Hindlimb muscle (tissue), 1 donor: Measurements from ENCODE around the gene MRTO4. TPM values are rescaled to one million over a fixed set of nuclear protein-coding genes. Genes with fewer than 3 reads are reported as not detected.
"Not testable (repeated sequence)": the region's sequence is repeated elsewhere in the genome, so short reads cannot be mapped to it uniquely, and the experiment has no call there.

Source experiments
- DNase-seq: peaks from one replicate; pipeline ENCODE4 v3.0.0-alpha.2; 2013
- polyA plus RNA-seq: library from polyadenylated mRNA; unstranded; fragments of 120-200 nt; gene quantifications from one replicate; pipeline ENCODE4 v1.2.1, GENCODE V29; 2013; ENCODE audit not compliant: insufficient read length

MRTO4 gene
- polyA plus RNA-seq, 1 donor: 29.1 TPM

DNA sequence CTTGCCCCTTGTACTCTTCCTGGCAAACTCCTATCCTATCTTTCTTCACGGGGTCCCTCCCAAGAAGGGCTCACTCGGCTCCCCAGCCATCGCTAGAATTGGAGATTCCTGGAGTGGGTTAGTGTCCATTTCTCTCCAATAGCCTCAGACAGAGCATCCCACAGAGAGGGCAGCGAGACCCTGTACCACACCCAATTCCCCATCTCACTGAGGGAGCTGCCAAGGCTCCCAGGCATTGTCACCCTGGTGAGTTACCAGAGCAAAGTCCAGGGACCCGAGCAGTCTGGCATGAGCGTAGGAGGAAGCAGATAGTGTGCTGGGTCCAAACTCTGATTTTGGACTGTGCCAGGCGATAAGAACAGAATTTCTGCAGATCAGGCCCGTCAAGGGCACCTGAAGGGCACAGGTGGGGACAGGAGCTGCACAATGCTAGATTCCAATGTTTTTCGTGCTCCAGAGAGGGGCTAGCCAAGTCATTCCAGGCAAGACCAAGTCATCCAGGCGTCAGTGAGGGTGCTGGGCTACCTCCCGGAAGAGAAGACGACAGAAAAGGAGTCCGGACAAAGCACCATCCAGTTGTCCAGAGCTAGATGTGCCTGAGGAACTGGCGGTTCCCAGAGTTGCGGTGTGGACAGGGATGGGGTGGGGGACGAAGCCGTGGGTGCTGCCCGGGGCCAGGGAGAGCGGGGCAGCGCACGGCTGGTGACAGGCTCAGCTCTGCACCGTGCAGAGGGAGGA lies 21.7 kb downstream of the MRTO4 start:
- DNase-seq: no peak

DNA sequence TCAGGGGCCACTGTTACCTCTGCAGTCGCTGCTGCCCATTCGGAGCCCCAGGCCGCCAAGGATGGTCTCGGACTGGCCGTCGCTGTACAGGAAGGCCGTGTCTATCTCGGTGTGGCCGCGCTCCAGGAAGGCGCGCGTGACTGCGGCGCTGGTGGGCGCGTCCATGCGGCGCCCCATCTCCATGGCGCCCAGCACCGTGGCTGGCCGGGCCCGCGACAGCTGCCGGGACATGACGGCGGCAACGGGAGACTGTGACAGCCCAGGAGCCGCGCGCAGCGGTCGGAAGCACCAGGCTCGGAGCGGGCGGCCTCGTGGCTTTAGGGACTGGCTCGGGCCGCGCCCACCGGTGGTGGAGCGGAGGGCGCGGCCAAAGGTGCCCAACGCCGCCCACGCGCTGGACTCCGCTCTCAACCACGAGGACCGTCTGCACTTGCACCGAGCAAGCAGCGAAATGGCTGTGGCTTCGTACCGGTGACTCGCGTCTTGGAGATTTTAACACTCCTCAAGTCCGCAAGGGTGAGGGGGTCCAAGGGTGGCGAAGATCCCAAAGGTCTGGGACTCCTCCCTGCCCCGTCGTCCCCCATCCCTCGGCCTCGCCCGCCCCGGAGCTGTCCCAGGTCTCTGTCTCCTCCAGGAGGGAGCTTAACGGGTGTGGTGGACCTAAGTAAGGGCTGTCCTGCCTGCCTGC lies 22.4 kb downstream of the MRTO4 start:
- DNase-seq: not testable (repeated sequence)

DNA sequence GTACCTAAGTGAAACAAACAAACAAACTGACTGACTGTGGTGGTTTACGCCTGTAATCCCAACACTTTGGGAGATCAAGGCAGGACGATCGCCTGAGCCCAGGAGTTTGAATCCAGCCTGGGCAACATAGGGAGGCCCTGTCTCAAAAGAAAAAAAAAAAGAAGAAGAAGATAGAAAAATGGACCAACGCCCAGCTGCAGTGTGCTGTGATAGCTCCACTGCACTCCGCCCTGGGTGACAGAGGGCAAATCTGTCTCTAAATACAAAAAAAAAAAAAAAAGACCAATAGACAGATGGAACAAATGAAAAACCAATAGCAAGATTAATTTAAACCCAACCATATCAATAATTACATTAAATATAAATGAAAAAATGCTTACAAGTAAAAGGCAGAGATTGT lies 23.0 kb downstream of the MRTO4 start:
- DNase-seq: no peak

DNA sequence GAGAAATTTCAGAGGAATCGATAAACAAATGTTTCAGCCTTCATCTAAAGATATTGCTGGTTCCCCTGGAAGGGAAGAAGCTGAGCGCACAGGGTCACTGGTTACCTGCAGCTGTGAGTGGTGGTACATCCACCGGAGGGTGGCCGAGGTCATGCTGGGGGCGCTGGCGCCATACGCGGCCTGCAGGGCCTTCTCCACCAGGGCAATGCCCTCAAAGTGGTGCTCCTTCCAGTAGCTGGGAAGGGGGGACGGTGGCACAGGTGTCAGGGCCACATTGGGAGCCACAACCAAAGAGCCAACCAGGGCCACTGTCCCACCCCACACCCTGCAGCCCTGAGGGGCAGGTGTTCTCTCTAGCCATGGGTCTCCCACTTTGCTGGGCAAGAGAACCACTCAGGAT lies 32.3 kb downstream of the MRTO4 start:
- DNase-seq: no peak

DNA sequence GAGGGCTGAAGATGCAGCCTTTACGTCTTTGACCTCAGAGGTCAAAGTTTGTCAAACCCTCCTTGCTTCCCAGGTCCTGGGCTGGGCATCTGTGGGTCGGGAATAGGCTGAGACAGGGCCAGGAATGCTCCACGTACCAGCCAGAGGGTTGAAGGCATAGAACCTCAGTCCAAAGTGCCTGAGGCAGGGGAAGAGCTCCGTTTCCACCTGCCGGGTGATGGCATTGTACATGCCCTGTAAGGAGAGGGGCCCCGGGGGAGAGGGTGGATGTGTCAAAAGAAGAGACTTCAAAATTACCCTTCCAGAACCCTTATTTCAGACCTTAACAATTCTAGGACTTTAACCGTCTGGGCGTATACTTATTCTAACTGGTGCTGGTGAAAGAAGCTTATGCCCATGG lies 33.3 kb downstream of the MRTO4 start:
- DNase-seq: no peak

DNA sequence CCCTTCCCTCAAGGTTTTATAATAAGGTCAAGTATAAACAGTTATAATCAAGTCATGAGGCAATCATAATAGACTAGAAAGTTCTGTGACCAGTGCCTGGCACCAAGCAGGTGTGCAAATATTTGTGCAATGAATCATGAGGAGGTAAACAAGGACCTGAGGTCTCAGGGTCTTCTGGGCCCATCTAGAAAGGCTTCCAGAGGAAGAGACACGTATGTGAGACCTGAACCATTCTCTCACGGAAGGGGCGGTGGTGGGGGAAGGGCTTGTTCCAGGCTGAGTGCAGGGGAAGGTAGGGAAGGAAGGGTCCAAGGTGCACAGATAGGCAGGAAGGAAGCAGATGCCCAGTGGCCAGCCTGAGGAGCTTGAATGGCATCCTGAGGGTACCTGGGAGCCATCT lies 33.8 kb downstream of the MRTO4 start:
- not testable (repeated sequence) for DNase-seq

DNA sequence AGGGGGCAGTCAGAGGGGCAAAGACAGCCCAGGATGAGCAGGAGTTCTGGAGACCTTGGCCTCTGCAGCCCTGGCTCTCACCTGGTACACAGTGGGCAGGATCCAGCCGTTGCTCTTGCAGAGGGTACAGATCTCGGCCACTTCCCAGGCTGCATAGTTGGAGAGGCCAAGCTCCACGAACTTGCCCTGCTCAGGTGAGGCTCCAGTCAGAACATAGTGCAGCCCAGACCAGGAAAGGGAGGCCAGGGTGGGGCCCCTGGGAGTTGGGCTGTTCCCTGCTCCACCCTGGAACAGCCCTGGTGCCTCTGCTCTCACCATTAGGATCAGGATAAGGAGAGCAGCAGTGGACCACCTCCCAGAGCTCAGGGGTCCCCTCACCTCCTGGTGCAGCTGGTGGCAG lies 34.2 kb downstream of the MRTO4 start:
- DNase-seq: not testable (repeated sequence)

DNA sequence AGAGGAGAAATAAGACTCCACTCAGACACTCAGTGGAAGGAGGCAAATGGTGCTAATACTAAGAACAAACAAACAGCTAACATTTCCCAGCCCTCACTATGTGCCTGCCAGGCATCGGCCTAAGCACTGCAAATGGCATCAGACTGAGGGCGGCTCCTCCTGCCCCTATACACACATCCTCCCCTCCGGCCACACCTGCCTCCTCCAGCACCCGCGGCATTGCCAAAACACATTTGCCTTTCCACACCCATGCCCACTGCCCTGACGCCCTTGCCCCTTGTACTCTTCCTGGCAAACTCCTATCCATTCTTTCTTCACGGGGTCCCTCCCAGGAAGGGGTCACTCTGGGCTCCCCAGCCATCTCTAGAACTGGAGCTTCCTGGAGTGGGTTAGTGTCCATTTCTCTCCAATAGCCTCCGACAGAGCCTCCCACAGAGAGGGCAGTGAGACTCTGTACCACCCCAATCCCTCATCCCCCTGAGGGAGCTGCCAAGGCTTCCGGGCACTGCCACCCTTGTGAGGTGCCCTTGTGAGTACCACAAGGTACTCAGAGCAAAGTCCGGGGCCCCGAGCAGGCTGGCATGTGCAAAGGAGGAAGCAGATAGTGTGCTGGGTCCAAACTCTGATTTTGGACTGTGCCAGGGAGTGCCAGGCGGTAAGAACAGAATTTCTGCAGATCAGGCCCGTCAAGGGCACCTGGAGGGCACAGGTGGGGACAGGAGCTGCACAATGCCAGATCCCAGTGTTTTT lies 36.0 kb downstream of the MRTO4 start:
- no peak for DNase-seq

DNA sequence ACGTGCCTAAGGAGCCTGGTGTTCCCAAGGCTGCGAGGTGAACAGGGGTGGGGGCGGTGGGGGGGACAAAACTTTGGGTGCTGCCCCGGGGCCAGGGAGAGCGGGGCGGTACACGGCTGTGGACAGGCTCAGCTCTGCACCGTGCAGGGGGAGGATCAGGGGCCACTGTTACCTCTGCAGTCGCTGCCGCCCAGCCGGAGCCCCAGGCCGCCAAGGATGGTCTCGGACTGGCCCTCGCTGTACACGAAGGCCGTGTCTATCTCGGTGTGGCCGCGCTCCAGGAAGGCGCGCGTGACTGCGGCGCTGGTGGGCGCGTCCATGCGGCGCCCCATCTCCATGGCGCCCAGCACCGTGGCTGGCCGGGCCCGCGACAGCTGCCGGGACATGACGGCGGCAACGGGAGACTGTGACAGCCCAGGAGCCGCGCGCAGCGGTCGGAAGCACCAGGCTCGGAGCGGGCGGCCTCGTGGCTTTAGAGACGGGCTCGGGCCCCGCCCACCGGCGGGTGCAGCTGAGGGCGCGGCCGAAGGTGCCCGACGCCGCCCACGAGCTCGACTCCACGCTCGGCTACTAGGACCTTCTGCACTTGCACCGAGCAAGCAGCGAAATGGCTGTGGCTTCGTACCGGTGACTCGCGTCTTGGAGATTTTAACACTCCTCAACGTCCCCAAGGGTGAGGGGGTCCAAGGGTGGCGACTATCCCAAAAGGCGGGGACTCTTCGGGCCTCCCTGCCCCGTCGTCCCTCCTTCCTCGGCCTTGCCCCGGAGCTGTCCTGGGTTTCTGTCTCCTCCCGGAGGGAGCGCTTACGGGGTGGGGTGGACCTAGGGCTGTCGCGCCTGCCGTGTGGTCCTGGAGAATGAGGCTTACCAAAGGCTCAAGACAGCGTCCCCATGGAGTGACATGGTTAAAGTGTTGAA lies 37.0 kb downstream of the MRTO4 start, which contains the start of gene AKR7A3:
AKR7A3 (minus strand) TSS at position 447 of the 918 bp plus-strand sequence; CDS start at position 386, 61 bp downstream.
- DNase-seq: peak; percentile 20

DNA sequence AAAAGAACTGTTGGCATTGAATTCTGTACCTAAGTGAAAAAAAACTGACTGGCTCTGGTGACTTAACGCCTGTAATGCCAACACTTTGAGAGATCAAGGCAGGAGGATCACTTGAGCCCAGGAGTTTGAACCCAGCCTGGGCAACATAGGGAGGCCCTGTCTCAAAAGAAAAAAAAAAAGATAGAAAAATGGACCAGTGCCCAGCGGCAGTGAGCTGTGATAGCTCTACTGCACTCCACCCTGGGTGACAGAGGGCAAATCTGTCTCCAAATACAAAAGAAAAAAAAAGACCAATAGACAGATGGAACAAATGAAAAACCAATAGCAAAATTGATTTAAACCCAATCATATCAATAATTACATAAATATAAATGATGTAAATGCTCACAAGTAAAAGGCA lies 37.6 kb downstream of the MRTO4 start:
- no peak for DNase-seq

DNA sequence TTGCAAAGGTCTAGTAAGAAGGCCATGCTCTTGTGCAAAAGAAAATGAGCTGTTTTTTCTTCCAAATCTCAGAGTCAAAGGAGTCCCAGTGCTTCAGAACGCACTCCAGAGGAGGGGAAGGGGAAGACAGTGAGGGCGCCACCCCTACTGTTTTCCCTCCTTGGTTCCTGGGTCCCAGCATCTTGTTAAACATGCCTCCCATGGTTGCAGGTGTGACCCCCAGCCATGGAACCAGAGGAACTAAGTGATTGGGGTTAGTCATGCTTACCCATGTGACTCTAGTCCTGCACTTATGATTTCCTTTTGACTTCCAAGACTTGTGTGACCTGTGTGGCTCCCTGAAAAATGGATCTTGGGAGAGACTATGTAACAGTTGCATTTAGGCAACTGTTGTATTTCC lies 43.0 kb downstream of the MRTO4 start:
- no peak for DNase-seq

DNA sequence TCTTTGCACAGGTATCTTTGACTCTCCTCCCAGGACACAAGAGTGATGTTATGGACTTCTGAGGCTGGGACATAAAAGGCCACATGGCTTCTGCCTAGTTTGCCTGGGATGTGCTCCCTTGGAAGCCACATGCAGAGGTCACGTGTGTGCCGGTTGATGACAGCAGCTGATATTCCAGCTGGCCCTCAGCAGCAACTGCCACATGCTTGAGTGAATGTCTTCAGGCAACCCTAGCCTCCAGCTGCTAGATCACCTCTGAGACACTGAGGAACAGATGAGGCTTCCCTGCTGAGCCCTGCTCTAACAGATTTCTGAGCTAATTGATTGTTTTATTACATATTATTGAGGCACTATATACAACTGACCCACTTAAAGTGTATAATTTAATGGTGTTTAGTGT lies 48.6 kb downstream of the MRTO4 start:
- DNase-seq: no peak

DNA sequence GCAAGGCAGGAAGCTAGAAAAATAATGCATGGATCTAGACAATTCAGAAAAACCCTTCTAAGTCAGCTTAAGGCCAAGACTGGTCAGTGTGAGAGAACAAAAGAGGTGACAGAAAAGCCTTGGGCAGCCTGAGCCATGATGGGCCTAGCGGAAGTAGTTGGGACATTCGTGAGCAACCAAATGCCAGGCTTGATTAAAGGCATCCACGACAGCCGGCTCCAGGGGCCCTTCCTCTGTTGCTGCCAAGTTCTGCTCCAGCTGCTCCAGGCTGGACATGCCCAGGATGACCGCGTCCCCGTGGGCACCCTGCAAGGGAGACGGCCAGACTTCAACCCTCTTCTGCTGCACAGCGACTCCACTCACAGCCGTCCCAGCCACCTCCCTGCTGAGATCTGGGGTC lies 52.5 kb downstream of the MRTO4 start:
- not testable (repeated sequence) for DNase-seq

DNA sequence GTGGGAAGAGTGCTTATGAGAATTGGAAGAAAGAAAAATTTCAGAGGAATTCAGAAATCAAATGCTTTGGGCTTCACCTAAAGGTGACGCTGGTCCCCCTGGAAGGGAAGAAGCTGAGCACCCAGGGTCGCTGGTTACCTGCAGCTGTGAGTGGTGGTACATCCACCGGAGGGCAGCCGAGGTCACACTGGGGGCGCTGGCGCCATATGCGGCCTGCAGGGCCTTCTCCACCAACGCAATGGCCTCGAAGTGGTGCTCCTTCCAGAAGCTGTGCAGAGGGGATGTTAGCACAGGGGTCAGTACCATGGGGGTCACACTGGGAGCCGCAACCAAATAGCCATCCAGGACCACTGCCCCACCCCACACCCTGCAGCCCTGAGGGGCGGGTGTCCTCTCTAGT lies 54.3 kb downstream of the MRTO4 start:
- DNase-seq: no peak

DNA sequence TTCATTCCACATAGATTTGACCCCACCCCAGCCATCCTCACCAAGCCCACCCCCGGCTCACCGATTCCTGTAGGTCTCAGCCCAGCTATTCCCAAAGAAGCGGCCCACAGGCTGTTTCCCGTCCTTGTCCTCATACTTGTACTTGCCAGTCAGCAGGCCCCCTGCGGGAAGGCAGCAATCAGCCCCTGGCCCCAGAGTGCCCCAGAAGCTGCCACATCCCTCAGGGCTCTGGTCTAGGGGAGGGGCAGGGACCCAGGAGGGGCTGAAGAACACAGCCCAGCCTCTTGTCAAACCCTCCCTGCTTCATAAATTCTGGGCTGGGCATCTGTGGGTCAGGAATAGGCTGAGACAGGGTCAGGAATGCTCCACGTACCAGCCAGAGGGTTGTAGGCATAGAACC lies 55.3 kb downstream of the MRTO4 start:
- DNase-seq: no peak

DNA sequence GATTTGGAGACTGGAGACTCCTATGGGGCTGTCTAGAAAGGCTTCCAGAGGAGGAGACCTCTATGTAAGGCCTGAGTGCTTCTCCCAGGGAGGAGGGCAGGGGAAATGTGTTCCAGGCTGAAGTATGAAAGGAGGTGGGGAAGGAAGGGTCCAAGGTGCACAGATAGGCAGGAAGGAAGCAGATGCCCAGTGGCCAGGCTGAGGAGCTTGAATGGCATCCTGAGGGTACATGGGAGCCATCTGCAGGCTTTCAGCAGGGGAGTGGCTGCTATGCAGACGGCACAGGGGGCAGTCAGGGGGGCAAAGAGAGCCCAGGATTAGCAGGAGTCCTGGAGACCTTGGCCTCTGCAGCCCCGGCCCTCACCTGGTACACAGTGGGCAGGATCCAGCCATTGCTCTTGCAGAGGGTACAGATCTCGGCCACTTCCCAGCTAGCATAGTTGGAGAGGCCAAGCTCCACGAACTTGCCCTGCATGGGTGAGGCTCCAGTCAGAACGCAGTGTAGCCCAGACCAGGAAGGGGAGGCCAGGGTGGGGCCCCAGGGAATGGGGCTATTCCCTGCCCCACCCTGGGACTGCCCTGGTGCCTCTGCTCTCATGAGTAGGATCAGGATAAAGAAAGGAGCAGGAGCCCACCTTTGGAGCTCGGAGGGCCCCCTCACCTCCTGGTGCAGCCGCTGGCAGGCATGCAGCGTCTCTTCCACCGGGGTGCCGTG lies 56.3 kb downstream of the MRTO4 start:
- no peak for DNase-seq

DNA sequence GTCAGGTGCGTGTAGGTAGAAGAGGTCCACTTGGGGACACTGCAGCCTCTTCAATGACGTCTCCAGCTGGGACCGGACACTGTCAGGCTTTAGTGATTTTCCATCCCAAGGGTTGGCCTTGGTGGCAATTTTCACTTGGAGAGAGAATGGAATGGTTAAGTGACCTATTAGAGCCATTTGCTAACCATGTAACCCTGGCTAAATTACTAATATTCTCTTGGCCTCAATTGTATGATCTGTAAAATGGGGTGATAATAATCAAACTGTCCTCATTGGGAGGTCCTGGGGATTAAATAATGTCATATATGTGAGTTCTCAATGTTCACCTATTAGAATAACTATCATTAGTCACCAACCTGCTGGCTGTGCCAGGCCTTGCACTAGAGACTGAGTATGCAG lies 56.9 kb downstream of the MRTO4 start:
- no peak for DNase-seq

DNA sequence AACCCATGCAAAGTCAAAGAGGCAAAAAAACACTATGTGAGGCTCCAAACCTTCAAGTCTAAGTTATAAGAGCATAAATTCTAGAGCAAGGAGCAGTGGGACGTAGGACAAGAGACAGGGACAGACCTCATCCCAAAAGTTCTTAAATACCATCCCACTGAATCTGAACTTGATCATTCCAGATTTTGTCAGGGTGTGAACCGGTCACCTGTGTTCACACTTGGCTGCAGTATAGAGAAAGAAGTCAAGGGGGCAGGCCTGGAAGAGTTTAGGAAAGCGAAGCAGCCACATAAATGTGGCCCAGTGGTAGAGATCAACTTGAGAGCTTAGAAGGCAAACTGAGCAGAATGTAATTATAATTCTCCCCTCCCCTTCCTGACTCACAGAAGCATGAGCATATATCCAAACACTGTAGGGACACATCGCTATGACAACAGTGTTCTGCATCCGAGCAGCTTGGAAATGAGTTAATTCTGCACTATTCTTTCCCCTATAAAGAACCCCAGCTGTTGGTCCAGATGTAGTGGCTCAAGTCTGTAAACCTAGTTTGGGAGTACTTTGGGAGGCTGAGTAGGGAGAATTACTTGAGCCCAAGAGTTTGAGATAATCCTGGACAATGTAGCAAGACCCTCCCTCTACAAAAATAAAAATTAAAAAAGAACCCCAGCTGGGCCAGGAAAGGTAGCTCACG lies 57.7 kb downstream of the MRTO4 start:
- no peak for DNase-seq
